ENCODE results near the gene APBB2. TPM values are rescaled to one million over a fixed set of nuclear protein-coding genes. Genes with fewer than 3 reads are reported as not detected.
A peak's percentile ranks its signal among the peaks of the same experiment; 100 is the strongest.

The APBB2 gene
- total RNA-seq, 2 experiments from 2014 or later, result 1.5 to 1.7 TPM

- POLR2A ChIA-PET, result no interaction called here
- DNase-seq, result no peak
- Mint-ChIP-seq H3K27ac (no peak overlapping the region), H3K4me1 (ENCODE audit: low read depth) (no peaks in the 10 kb centered on the region), H3K27me3 (peaks cover 9% of the 10 kb centered on the region), H3K36me3 (no peaks in the 10 kb centered on the region), H3K4me3 (no peak overlapping the region), H3K9me3 (no peaks in the 10 kb centered on the region)
- CTCF ChIA-PET, result no interaction called here
- intact Hi-C loops (cut with micrococcal nuclease), result no loop called here
Observed at GRCh38 chr4:40789031-40789430, 425.3 kb downstream of the APBB2 start.

DNA sequence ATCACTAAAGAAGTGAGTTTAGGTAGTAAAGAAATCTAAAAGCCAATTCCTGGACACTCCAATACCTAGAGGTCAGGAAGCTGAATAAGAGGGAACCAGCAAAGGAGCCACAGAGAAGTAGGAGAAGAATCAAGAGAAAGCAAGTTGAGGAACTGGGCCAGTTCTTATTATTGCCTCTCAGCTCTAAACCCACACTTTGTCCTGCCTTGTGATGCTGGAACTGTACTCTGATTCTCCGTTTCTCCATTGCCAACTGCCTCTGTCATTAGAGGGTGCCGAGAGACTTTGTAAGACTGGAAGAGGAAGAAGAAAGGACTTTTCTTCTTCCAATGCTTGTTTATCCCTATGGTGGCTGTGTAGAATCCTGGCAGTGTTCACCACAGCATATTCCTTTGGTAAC, 426.0 kb downstream of the APBB2 start:
- ChIA-PET CTCF (no interaction called here), POLR2A (interaction anchor here (0.7 kb wide), 1 partner anchor 177 kb away, joined by 3 read pairs; no protein-coding TSS in a partner anchor)
- intact Hi-C loops (cut with micrococcal nuclease), result no loop called here
- Mint-ChIP-seq H3K36me3 (no peaks in the 10 kb centered on the region), H3K4me3 (no peak overlapping the region), H3K27me3 (peaks cover 9% of the 10 kb centered on the region), H3K4me1 (ENCODE audit: low read depth) (no peaks in the 10 kb centered on the region), H3K9me3 (no peaks in the 10 kb centered on the region), H3K27ac (no peak overlapping the region)
- no peak for DNase-seq

DNA sequence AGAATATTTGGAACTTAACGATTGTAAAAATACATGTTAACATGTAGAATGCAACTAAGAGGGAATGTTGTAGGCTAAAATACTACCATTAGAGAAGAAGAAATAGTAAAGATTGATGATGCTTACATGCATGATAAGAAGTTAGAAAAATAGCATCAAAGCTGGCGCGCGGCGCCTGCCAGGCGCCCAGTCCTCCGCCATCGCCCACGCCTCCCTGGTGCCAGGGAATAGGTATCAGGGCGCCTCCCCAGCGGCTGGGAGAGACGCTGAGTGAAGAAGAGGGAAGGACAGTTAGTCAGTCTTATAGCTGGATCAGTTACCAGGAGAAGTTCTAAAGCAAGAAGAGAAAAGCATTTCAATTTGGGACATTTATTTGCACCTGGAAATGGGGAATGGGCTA, 428.6 kb downstream of the APBB2 start:
- POLR2A ChIA-PET, result no interaction called here

DNA sequence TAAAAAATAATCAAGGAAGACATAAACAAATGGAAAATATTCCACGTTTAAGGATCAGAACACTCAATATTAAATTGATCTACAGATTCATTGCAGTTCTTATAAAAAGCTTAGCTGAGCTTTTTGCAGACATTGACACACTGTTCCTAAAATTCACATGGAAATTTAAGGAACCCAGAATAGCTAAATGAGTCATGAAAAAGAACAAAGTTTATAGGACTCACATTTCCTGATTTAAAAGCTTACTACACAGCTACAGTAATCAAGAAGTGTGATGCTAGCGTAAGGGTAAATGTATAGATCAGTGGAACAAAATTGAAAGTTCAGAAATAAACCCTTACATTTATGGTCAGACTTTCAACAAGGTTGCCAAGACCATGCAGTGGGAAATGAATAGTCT, 431.5 kb downstream of the APBB2 start:
- ChIA-PET POLR2A (no interaction called here), CTCF (no interaction called here)
- Mint-ChIP-seq H3K4me3 (no peak overlapping the region), H3K9me3 (peaks cover 2% of the 10 kb centered on the region), H3K4me1 (ENCODE audit: low read depth) (no peaks in the 10 kb centered on the region), H3K36me3 (no peaks in the 10 kb centered on the region), H3K27me3 (peaks cover 8% of the 10 kb centered on the region), H3K27ac (no peak overlapping the region)
- intact Hi-C loops (cut with micrococcal nuclease), result no loop called here
- DNase-seq, result no peak

More for the DNA sequence above, 428.6 kb downstream of the APBB2 start:
- no peaks in the 10 kb centered on the region for H3K9me3 Mint-ChIP-seq
- H3K27ac Mint-ChIP-seq, result no peak overlapping the region
- H3K4me1 Mint-ChIP-seq (ENCODE audit: low read depth), result no peaks in the 10 kb centered on the region
- intact Hi-C loops (cut with micrococcal nuclease), result no loop called here
- H3K27me3 Mint-ChIP-seq, result peaks cover 9% of the 10 kb centered on the region
- no peak overlapping the region for H3K4me3 Mint-ChIP-seq
- DNase-seq, result no peak
- no peaks in the 10 kb centered on the region for H3K36me3 Mint-ChIP-seq
- CTCF ChIA-PET, result no interaction called here

DNA sequence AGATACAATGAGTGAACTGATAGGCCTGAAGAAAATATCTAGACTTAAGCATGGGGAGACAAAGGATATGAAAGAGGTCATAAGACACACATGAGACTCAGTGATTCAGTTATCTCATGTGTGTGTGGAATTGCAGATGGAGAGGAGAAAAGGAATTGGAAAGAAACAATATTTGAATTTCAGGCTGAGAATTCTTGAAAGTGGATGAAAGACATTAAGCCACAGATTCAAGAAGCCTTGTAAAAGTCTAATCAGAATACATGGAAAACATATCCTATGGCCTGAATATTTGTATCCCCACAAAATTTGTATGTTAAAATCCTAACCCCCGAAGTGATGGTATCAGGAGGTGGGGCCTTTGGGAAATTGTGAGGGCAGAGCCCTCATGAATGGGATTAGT, 436.3 kb downstream of the APBB2 start:
- peaks cover 7% of the 10 kb centered on the region for H3K9me3 Mint-ChIP-seq
- no peak overlapping the region for H3K27ac Mint-ChIP-seq
- H3K4me1 Mint-ChIP-seq (ENCODE audit: low read depth), result no peaks in the 10 kb centered on the region
- POLR2A ChIA-PET, result no interaction called here
- H3K4me3 Mint-ChIP-seq, result no peak overlapping the region
- H3K36me3 Mint-ChIP-seq, result no peaks in the 10 kb centered on the region
- intact Hi-C loops (cut with micrococcal nuclease), result no loop called here
- DNase-seq, result no peak
- CTCF ChIA-PET, result no interaction called here
- H3K27me3 Mint-ChIP-seq, result peaks cover 9% of the 10 kb centered on the region

DNA sequence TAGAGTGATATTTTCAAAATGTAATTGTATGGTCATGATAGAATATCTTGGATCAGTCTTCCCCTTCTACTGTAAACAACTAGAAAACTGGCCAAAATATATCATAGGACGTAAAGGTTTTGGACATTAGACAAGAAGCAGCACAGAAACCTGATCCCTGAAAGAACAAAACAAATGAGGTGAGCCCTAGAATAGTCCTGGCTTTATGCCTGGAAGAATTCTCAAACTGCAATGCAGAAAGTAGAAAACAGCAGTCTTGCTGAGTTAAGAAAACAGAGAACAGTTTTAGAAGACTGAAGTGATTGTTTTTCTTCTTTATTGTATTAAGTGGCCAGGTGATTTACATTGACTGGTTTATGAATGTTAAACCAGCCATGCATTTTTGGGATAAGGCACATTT, 445.1 kb downstream of the APBB2 start:
- no peaks in the 10 kb centered on the region for H3K9me3 Mint-ChIP-seq
- no peaks in the 10 kb centered on the region for H3K36me3 Mint-ChIP-seq
- no peak overlapping the region for H3K27ac Mint-ChIP-seq
- H3K27me3 Mint-ChIP-seq, result peaks cover 19% of the 10 kb centered on the region
- H3K4me3 Mint-ChIP-seq, result no peak overlapping the region
- DNase-seq, result no peak
- ChIA-PET POLR2A (no interaction called here), CTCF (no interaction called here)
- intact Hi-C loops (cut with micrococcal nuclease), result loop anchor here (10.0 kb wide), 1 partner anchor 446 kb away; the partner anchor contains the start of gene APBB2
- no peaks in the 10 kb centered on the region for H3K4me1 Mint-ChIP-seq (ENCODE audit: low read depth)

DNA sequence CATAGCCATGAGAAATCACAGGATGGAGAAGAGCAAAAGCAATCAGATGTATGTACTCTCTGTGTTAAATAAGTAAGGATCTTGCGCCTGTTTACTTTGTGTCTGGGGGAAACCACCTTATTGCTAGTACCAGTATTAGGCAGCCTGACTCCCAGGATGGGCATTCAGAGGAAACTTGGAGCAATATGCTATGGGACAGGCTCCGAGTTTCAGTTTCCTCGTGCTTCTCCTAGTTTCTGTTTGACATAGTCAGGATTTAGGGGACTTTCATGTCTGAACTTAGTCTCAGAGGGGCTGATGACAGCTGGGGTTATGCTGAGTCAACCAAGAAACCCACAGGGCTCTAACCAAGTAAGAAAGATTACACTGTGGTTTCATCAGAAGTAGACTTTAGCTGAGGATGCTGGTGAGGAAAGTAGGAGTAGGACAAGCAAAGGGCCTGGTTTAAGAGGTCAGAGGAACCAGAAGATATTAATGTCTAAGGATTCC, 451.1 kb downstream of the APBB2 start:
- POLR2A ChIA-PET, result no interaction called here
- Mint-ChIP-seq H3K36me3 (no peaks in the 10 kb centered on the region), H3K4me1 (ENCODE audit: low read depth) (peaks cover 11% of the 10 kb centered on the region), H3K9me3 (no peaks in the 10 kb centered on the region), H3K27me3 (peaks cover 4% of the 10 kb centered on the region), H3K27ac (peak overlapping the region; percentile 16), H3K4me3 (no peak overlapping the region)
- peak; percentile 76 for DNase-seq
- CTCF ChIA-PET, result no interaction called here
- intact Hi-C loops (cut with micrococcal nuclease), result loop anchor here (1.0 to 10.0 kb wide), 7 partner anchors 41 to 452 kb away; partner anchors contain the start of gene APBB2

Other genes with a start within 250 kb of the APBB2 start
- 1 to 10 TPM in 1 of 2 experiments, under 1 TPM in 1; 0.99 to 1.1 TPM for gene UCHL1, start 42.4 kb upstream of the APBB2 start, total RNA-seq

All from activated CD4-positive, alpha-beta memory T cell treated with anti-CD3 and anti-CD28 coated beads for 36 hours (primary cell).